HCT116 (cell line): ENCODE measurements around the gene EYA2. TPM values are rescaled to one million over a fixed set of nuclear protein-coding genes. Genes with fewer than 3 reads are reported as not detected.

Source experiments
- ATAC-seq: fragments of 200-7000 bp; cut with Tn5 transposase; 2 replicates; pipeline ENCODE4 v1.9.1; 2020; ENCODE audit warnings: mild to moderate bottlenecking, moderate library complexity
- BruUV-seq: library from RNA; stranded (reverse); fragments of 400-500 nt; replicated peaks from 2 replicates; lab custom pipeline; 2021; lab: Mats Ljungman, UMichigan
- CTCF ChIA-PET: fragments of 300-600 bp; sonication (Branson Sonifier 250); formaldehyde crosslinking; loops from one replicate; lab custom pipeline; 2021; ENCODE audit warnings: antibody characterized with exemption; lab: Charles Lee
- POLR2A ChIA-PET: fragments of 300-600, 350-600 bp; sonication (Branson Sonifier 250); formaldehyde crosslinking; loops from one replicate; lab custom pipeline; 2021; ENCODE audit warnings: antibody characterized with exemption; lab: Charles Lee
- RAD21 ChIA-PET, 2 experiments: fragments of 300-600 bp; sonication (Branson Sonifier 250); formaldehyde crosslinking; loops; one replicate each; lab custom pipeline; 2023; ENCODE audit warnings: low total read pairs in 2 of 2; ENCODE audit not compliant: uncharacterized antibody in 2 of 2, unreplicated experiment in 2 of 2, low non-redundant PET in 1 of 2; lab: Charles Lee
- DNase-seq: peaks from one replicate; pipeline ENCODE4 v3.0.0-alpha.2; 2010; ENCODE audit warnings: low read depth, low spot score
- H2AFZ ChIP-seq: fragments of 200-600 bp; shearing (Covaris generic), sonication (generic); 2 replicates; pipeline ENCODE4 v1.6.1; 2017; ENCODE audit warnings: low read depth, mixed run types, mixed read lengths, antibody characterized with exemption, low read length; ENCODE audit not compliant: poor library complexity, severe bottlenecking
- H3K27ac ChIP-seq: 2 replicates; pipeline ENCODE4 v1.5.1; 2012; ENCODE audit warnings: low read depth, low read length
- H3K27me3 ChIP-seq: fragments of 200-600 bp; sonication (generic); 2 replicates; pipeline ENCODE4 v1.6.1; 2016; ENCODE audit warnings: mixed run types, low read length, mixed read lengths; ENCODE audit not compliant: insufficient read depth
- H3K36me3 ChIP-seq, 2 experiments: fragments of 200-500 bp in 1 of 2; fragments of 200-600 bp in 1 of 2; sonication (Bioruptor generic) in 1 of 2; sonication (generic) in 1 of 2; 2 replicates each; pipeline versions ENCODE4 v1.5.1 to v1.6.1; 2014 to 2016; ENCODE audit warnings: low read length in 2 of 2, inconsistent platforms in 1 of 2, mixed read lengths in 1 of 2, mixed run types in 1 of 2; ENCODE audit not compliant: insufficient read depth in 2 of 2, control insufficient read depth in 1 of 2
- H3K4me1 ChIP-seq, 2 experiments: fragments of 200-600 bp in 1 of 2; sonication (generic) in 1 of 2; 2 replicates each; pipeline versions ENCODE4 v1.5.1 to v1.6.1; 2012 to 2017; ENCODE audit warnings: low read length in 2 of 2, inconsistent platforms in 1 of 2, mild to moderate bottlenecking in 1 of 2, mixed read lengths in 1 of 2, mixed run types in 1 of 2, moderate library complexity in 1 of 2; ENCODE audit not compliant: insufficient read depth in 2 of 2, control insufficient read depth in 1 of 2
- H3K4me2 ChIP-seq: fragments of 200-600 bp; sonication (generic); 2 replicates; pipeline ENCODE4 v1.6.1; 2017; ENCODE audit warnings: mixed run types, low read length, mixed read lengths
- H3K4me3 ChIP-seq, 2 experiments: fragments of 200-600 bp in 1 of 2; sonication (generic) in 1 of 2; replicated peaks in 1 of 2; 2 replicates each; pipeline ENCODE4 v1.5.1; 2011 to 2016; ENCODE audit warnings: low read length in 2 of 2, control low read depth in 1 of 2, low read depth in 1 of 2, mild to moderate bottlenecking in 1 of 2, mixed read lengths in 1 of 2, mixed run types in 1 of 2
- H3K79me2 ChIP-seq: fragments of 200-600 bp; sonication (generic); 2 replicates; pipeline ENCODE4 v1.6.1; 2017; ENCODE audit warnings: mild to moderate bottlenecking, mixed run types, low read length, moderate library complexity, mixed read lengths; ENCODE audit not compliant: insufficient read depth
- H3K9ac ChIP-seq: fragments of 200-600 bp; sonication (generic); 2 replicates; pipeline ENCODE4 v1.6.1; 2016; ENCODE audit warnings: low read length, mixed read lengths
- H3K9me2 ChIP-seq: fragments of 200-600 bp; sonication (generic), shearing (Covaris generic); 2 replicates; pipeline ENCODE4 v1.6.1; 2017; ENCODE audit warnings: mixed run types, mild to moderate bottlenecking, moderate library complexity; ENCODE audit not compliant: insufficient read depth
- H3K9me3 ChIP-seq, 2 experiments: fragments of 200-500 bp in 1 of 2; fragments of 200-600 bp in 1 of 2; sonication (Bioruptor generic) in 1 of 2; sonication (generic) in 1 of 2; 2 replicates each; pipeline ENCODE4 v1.6.1; 2014 to 2017; ENCODE audit warnings: low read length in 2 of 2, mixed read lengths in 2 of 2, inconsistent platforms in 1 of 2, low read depth in 1 of 2, mild to moderate bottlenecking in 1 of 2, mixed run types in 1 of 2, moderate library complexity in 1 of 2; ENCODE audit not compliant: control insufficient read depth in 1 of 2, insufficient read depth in 1 of 2
- H4K20me1 ChIP-seq: fragments of 200-600 bp; sonication (generic), shearing (Covaris generic); 2 replicates; pipeline ENCODE4 v1.6.1; 2017; ENCODE audit warnings: mixed run types, mild to moderate bottlenecking, moderate library complexity; ENCODE audit not compliant: insufficient read depth
- ATF3 ChIP-seq: IDR thresholded peaks from 2 replicates; pipeline ENCODE4 v1.6.1; 2012
- CBX3 ChIP-seq: IDR thresholded peaks from 2 replicates; pipeline ENCODE4 v1.6.1; 2012; ENCODE audit warnings: low read depth
- CTCF ChIP-seq, 3 experiments: fragments of 200-600 bp in 1 of 3; sonication (generic) in 1 of 3; IDR thresholded peaks in 2 of 3; conservative IDR thresholded peaks in 1 of 3; 2 replicates each; pipeline ENCODE4 v1.5.1; 2012 to 2017; ENCODE audit warnings: low read depth in 2 of 3, low read length in 2 of 3, antibody characterized with exemption in 1 of 3, borderline replicate concordance in 1 of 3, control low read depth in 1 of 3, mild to moderate bottlenecking in 1 of 3, mixed read lengths in 1 of 3, mixed run types in 1 of 3, moderate library complexity in 1 of 3; ENCODE audit not compliant: insufficient read depth in 1 of 3
- EGR1 ChIP-seq: IDR thresholded peaks from 2 replicates; pipeline ENCODE4 v1.6.1; 2012; ENCODE audit warnings: low read depth
- ELF1 ChIP-seq: IDR thresholded peaks from 2 replicates; pipeline ENCODE4 v1.6.1; 2012; ENCODE audit warnings: low read depth, borderline replicate concordance
- EZH2 ChIP-seq: fragments of 200-600 bp; sonication (generic); IDR thresholded peaks from 2 replicates; pipeline ENCODE4 v1.6.1; 2017; ENCODE audit warnings: antibody characterized with exemption, mixed run types
- FOSL1 ChIP-seq: IDR thresholded peaks from 2 replicates; pipeline ENCODE4 v1.6.1; 2012; ENCODE audit warnings: low read depth
- JUND ChIP-seq: IDR thresholded peaks from 2 replicates; pipeline ENCODE4 v1.6.1; 2012
- MAX ChIP-seq: IDR thresholded peaks from 2 replicates; pipeline ENCODE4 v1.6.1; 2012
- POLR2AphosphoS5 ChIP-seq: IDR thresholded peaks from 2 replicates; pipeline ENCODE4 v1.6.1; 2011; ENCODE audit warnings: mild to moderate bottlenecking, low read depth, low read length, moderate library complexity
- RAD21 ChIP-seq: IDR thresholded peaks from 2 replicates; pipeline ENCODE4 v1.6.1; 2012; ENCODE audit warnings: low read depth, mild to moderate bottlenecking
- SIN3A ChIP-seq: IDR thresholded peaks from 2 replicates; pipeline ENCODE4 v1.6.1; 2012; ENCODE audit warnings: low read depth
- SP1 ChIP-seq: IDR thresholded peaks from 2 replicates; pipeline ENCODE4 v1.6.1; 2012; ENCODE audit warnings: low read depth
- SRF ChIP-seq: IDR thresholded peaks from 2 replicates; pipeline ENCODE4 v1.6.1; 2012; ENCODE audit warnings: low read depth
- TCF7L2 ChIP-seq: IDR thresholded peaks from 2 replicates; pipeline ENCODE4 v1.7.0; 2011; ENCODE audit warnings: borderline replicate concordance, inconsistent platforms; ENCODE audit not compliant: insufficient read depth, insufficient read length; ENCODE audit errors: extremely low read depth
- YY1 ChIP-seq: IDR thresholded peaks from 2 replicates; pipeline ENCODE4 v1.6.1; 2011; ENCODE audit warnings: low read length, low read depth, moderate library complexity, mild to moderate bottlenecking; ENCODE audit not compliant: insufficient replicate concordance; ENCODE audit errors: extremely low read depth
- ZFX ChIP-seq: fragments of 450-650 bp; IDR thresholded peaks from 2 replicates; pipeline ENCODE4 v1.6.1; 2017
- intact Hi-C: fragments of 100-400 bp; cut with micrococcal nuclease; formaldehyde crosslinking; loops from 2 replicates; pipeline ENCODE4 v1.10.0; 2022
- total RNA-seq: library from RNA; stranded (reverse); gene quantifications from one replicate; pipeline ENCODE4 v1.2.1, GENCODE V29; 2021; ENCODE audit not compliant: unreplicated experiment

EYA2 gene
- total RNA-seq, 1 experiment from 2014 or later = not detected

GRCh38 chr20:46890682-46891081 is 4.0 kb upstream of the EYA2 start:
- H3K27ac ChIP-seq = no peak overlapping the region
- TF ChIP-seq ZFX = no peak
- TF ChIP-seq FOSL1 = no peak
- no peak for TF ChIP-seq TCF7L2
- no peak for TF ChIP-seq SP1
- no peak for TF ChIP-seq SRF
- TF ChIP-seq ATF3 = no peak
- no peak for TF ChIP-seq POLR2AphosphoS5
- no peak for TF ChIP-seq YY1
- TF ChIP-seq JUND = no peak
- TF ChIP-seq RAD21 = no peak
- no peak for TF ChIP-seq CBX3
- TF ChIP-seq ELF1 = no peak
- no peak for TF ChIP-seq SIN3A
- intact Hi-C loops = no loop called here
- H3K36me3 ChIP-seq = no peaks in the 10 kb centered on the region
- ChIA-PET RAD21 (no interaction called here), POLR2A (no interaction called here), CTCF (no interaction called here)
- no peaks in the 10 kb centered on the region for H3K4me1 ChIP-seq
- peaks cover 2% of the 10 kb centered on the region; the same call in 1 of the 2 replicates for H3K27me3 ChIP-seq
- no peak overlapping the region for H3K4me3 ChIP-seq
- ATAC-seq = no peak
- no peaks in the 10 kb centered on the region for H3K9me2 ChIP-seq
- no peaks in the 10 kb centered on the region for H3K79me2 ChIP-seq
- H2AFZ ChIP-seq = no peak overlapping the region
- H3K4me2 ChIP-seq = no peak overlapping the region
- no peaks in the 10 kb centered on the region for H3K9me3 ChIP-seq
- DNase-seq = no peak
- H3K9ac ChIP-seq = no peak overlapping the region
- no TSS peak for BruUV-seq
- H4K20me1 ChIP-seq = no peaks in the 10 kb centered on the region

GRCh38 chr20:46893051-46893450 is 1.6 kb upstream of the EYA2 start:
- BruUV-seq = no TSS peak
- ATAC-seq (no peak), DNase-seq (no peak)
- Histone ChIP-seq H3K4me1 (no peaks in the 10 kb centered on the region), H3K9me2 (no peaks in the 10 kb centered on the region), H3K4me2 (no peak overlapping the region), H4K20me1 (no peaks in the 10 kb centered on the region), H3K36me3 (no peaks in the 10 kb centered on the region), H3K9me3 (no peaks in the 10 kb centered on the region), H3K9ac (no peak overlapping the region), H3K4me3 (no peak overlapping the region), H3K27me3 (peaks cover 13% of the 10 kb centered on the region; the same call in 1 of the 2 replicates), H2AFZ (no peak overlapping the region), H3K79me2 (no peaks in the 10 kb centered on the region), H3K27ac (no peak overlapping the region)
- ChIA-PET CTCF (no interaction called here), POLR2A (no interaction called here), RAD21 (no interaction called here)
- intact Hi-C loops = no loop called here
- TF ChIP-seq SRF = no peak
- no peak for TF ChIP-seq SIN3A
- TF ChIP-seq EZH2 = no peak
- TF ChIP-seq RAD21 = no peak
- no peak for TF ChIP-seq TCF7L2
- TF ChIP-seq EGR1 = no peak
- TF ChIP-seq MAX = no peak
- no peak for TF ChIP-seq ATF3
- no peak for TF ChIP-seq YY1
- TF ChIP-seq ELF1 = no peak
- no peak for TF ChIP-seq CTCF (IDR thresholded peaks at IDR 0.05 in 2 of 3, conservative IDR thresholded peaks at IDR 0.05 in 1 of 3; ENCODE audit: borderline replicate concordance in 1 of 3, insufficient read depth in 1 of 3, low read depth in 2 of 3, low read length in 2 of 3)
- TF ChIP-seq FOSL1 = no peak
